ENCODE results near the gene LY6G6D. TPM values are rescaled to one million over a fixed set of nuclear protein-coding genes. Genes with fewer than 3 reads are reported as not detected.
A peak's percentile ranks its signal among the peaks of the same experiment; 100 is the strongest.

Gene LY6G6D
- total and polyA plus RNA-seq, 2 donors (not counting 3 experiments of a cell fraction or from before 2014, with no cell fraction given), result not detected

- no peak overlapping the region for H3K9ac ChIP-seq (replicated peaks; ENCODE audit: extremely low read depth, insufficient read depth, low read length)
- BruUV-seq (replicated peaks), result no TSS peak
- no peak for FAIRE-seq
These were observed 37.7 kb downstream of the LY6G6D start for GRCh38 chr6:31752739-31753319.

More at GRCh38 chr6:31752739-31753319, 37.7 kb downstream of the LY6G6D start:
- H3K27me3 ChIP-seq (ENCODE audit: control insufficient read depth in 2 of 2, insufficient read depth in 2 of 2, low read length in 2 of 2), result no peaks in the 10 kb centered on the region
- intact Hi-C loops (cut with micrococcal nuclease) (no loop called here), dilution Hi-C loops (cut with MboI; ENCODE audit: extremely low pct_ligation_motif_present, low sequenced_read_pairs) (no loop called here)
- no peaks in the 10 kb centered on the region for H3K36me3 ChIP-seq (ENCODE audit: control insufficient read depth in 2 of 2, extremely low read depth in 1 of 2, insufficient read depth in 2 of 2, low read length in 2 of 2)
- no peak overlapping the region for H3K27ac ChIP-seq (ENCODE audit: insufficient read depth, low read depth, low read length)
- H3K9me3 ChIP-seq (replicated peaks; ENCODE audit: control insufficient read depth, insufficient read depth, low read length), result no peaks in the 10 kb centered on the region
- no peaks in the 10 kb centered on the region for H3K4me1 ChIP-seq (ENCODE audit: control insufficient read depth, extremely low read depth, insufficient read depth, low read length)
- POLR2A ChIA-PET, result no interaction called here
- no peak overlapping the region for H2AFZ ChIP-seq (ENCODE audit: low read depth, low read length)
- H3K79me2 ChIP-seq (ENCODE audit: control insufficient read depth, insufficient read depth, low read length), result no peaks in the 10 kb centered on the region
- CTCF ChIA-PET, result interaction anchor here (0.7 to 3.9 kb wide), 7 partner anchors 14 to 50 kb away, joined by 3 to 18 read pairs (median 5); partner anchors contain the start of genes ABHD16A, DDAH2 and VARS1
- H3K4me3 ChIP-seq (replicated peaks in 1 of 3; ENCODE audit: insufficient read depth in 1 of 3, low read depth in 1 of 3, low read length in 3 of 3), result no peak overlapping the region
- no peaks in the 10 kb centered on the region for H3K9me1 ChIP-seq (replicated peaks; ENCODE audit: control insufficient read depth, extremely low read depth, insufficient read depth, low read length)
- no peaks in the 10 kb centered on the region for H4K20me1 ChIP-seq (replicated peaks; ENCODE audit: control insufficient read depth, extremely low read depth, insufficient read depth, low read length)
- TF ChIP-seq FOS (IDR thresholded peaks at IDR 0.05; ENCODE audit: borderline replicate concordance, insufficient read depth, low read length), result peak; percentile 32
- no peak for TF ChIP-seq MYC (IDR thresholded peaks at IDR 0.05; ENCODE audit: low read depth, low read length)
- no peak for TF ChIP-seq JUN (IDR thresholded peaks at IDR 0.05; ENCODE audit: borderline replicate concordance, insufficient read depth, insufficient read length, low read depth)
- no peak for TF ChIP-seq EZH2 (IDR thresholded peaks at IDR 0.05; ENCODE audit: borderline replicate concordance, low read depth, low read length, severe bottlenecking)
- TF ChIP-seq MAX (IDR thresholded peaks at IDR 0.05; ENCODE audit: insufficient read depth, insufficient read length), result no peak
- no peak for TF ChIP-seq CTCF (IDR thresholded peaks at IDR 0.05; ENCODE audit: extremely low read depth in 1 of 2, insufficient read depth in 1 of 2, low read depth in 1 of 2, low read length in 2 of 2)
- peak; percentile 18 for TF ChIP-seq POLR2A (IDR thresholded peaks at IDR 0.05; ENCODE audit: low read depth, low read length)
- no peak for TF ChIP-seq GATA2 (IDR thresholded peaks at IDR 0.05; ENCODE audit: insufficient read depth, insufficient read length, low read depth, low read length)
- no peak for DNase-seq (ENCODE audit: low read depth, low spot score)
- no peak overlapping the region for H3K4me2 ChIP-seq (ENCODE audit: insufficient read depth, low read length)

Measured in endothelial cell of umbilical vein (primary cell).